Measurements from ENCODE around the gene STUM.

The STUM gene

DNA sequence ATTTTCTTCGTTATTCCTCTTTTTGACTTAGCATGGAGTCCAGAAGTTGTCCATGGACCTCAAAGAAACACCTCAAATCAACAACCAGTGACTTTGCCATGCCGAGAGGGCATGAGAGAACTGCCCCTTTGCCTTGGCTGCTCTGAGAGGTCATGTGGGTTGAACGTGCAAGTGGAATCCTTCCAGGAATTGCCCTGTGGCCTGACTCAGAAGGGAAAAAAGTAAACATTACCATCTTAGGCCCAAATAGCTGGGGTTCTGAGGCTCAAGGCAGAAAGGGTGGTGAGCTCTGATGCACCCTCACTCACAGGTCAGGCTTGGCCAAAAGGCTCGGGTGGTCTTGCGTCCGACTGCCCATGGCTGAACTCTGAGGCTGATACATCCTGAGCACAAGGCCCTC, 15.1 kb downstream of the STUM start:
- no peak for DNase-seq (ENCODE audit: low read depth)

- DNase-seq (ENCODE audit: low read depth): no peak
These were observed 16.9 kb downstream of the STUM start for GRCh38 chr1:226565476-226565875.

DNA sequence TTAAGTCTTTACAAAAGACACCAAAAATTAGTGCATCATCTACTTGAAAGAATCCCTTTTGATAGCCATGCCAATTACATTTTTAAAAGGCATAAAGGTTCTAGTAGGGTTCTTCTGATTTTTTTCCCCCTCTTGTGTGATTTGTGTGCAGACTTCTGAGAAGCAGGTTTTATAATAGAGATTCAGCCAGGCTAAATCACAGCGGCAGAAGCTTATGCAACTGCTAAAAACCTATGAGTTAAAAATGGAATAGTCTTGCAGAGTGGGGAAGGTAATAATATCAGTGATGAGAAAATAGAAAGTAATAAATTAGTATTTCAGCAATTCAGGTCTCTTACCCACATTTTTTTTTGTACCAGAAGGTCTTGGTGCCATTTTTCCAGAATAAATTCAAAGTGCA, 17.7 kb downstream of the STUM start:
- no peak for DNase-seq (ENCODE audit: low read depth)

GRCh38 chr1:226566760-226567159, 18.2 kb downstream of the STUM start:
- no peak for DNase-seq (ENCODE audit: low read depth)

DNA sequence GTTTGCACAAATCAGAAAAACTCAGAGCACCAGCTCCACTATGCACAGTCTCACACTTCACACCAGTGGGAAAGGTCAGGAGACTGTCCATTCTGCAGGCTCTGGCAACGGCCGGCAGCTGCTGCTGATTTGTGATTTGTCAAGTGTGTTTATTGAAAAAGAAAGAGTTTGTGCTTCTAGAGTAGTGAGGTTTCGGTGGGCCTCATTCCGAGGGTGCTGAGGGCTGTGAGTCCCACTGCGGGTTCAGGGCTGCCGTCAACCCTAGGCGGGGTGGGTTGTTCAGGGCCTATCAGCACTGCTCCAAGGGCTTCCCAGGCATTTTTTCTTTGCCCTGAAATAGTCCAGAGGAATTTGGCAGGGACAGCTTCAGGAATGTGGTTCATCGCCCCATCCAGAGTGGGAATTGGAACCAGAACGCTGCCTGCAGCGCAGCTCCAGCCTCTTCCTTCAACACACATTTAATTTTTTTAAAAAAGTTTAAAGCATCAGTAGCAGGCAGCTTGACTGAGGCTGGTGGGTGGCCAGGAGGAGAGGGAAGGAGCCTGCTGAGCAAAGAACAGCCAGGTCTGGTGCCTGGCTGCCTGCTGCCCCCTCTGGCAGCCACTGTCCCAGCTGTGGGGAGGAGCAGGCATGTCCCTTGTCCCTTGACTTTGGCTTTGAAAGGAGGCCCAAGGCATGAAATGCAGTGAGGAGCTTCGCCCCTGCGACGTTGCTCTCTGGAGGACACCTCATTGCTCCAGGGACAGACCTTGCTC, 19.7 kb downstream of the STUM start:
- no peak for DNase-seq (ENCODE audit: low read depth)

DNA sequence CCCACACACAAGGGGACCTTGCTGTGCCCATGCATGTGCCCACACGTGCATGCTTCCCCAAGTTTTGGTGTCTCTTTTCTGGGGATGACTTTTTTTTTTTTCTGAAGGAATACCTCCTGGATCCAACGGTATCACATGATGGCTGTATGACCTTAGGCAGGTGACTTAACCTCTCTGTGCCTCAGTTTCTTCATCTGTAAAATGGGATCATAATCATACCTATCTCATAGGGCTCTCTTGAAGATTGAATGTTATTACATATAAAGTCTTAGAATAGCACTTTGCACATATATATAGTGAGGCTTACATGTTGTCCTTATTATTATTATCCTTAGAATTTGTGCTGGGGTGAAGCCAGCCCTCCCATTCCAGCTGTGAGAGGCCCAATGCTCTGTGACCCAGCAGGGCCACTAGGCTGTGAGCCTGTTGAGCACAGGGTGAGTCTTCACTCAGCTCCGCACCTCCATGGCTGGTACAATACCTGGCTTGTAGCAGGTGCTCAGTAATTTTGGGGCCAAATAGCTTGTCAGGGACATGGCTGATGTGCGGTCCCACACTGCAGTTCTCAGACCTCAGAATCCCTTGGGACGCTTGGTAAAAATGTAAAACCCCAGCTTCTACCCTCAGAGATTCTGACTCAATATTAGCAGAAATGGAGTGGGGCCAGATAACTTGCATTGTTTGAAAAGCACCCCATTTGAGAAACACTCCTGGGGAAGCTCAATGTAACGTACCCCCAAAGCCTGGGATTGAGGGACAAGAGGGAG, 20.6 kb downstream of the STUM start:
- no peak for DNase-seq (ENCODE audit: low read depth)

- no peak for DNase-seq (ENCODE audit: low read depth)
These were observed 21.4 kb downstream of the STUM start for GRCh38 chr1:226569879-226570547.

GRCh38 chr1:226571893-226572292, 23.3 kb downstream of the STUM start:
- DNase-seq (ENCODE audit: low read depth): no peak

DNA sequence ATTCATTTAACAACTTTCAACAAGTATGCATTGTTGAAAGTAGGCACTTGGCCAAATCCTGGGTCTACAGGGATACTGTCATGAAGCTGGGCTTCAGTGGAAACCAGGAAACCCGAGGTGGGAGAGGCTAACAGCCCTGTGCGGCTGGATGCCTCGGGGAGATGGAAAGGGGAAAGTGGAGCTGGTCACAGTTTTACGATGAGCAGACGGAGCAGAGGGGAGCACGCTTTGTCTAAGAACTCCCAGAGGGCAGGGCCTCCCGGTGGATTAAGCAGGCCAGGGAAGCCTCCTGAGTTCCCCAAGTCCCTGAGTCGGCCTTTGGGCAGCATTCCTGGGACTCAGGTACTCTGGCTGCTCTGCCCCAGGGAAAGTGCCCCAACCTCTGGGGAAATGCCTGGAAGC, 23.8 kb downstream of the STUM start:
- no peak for DNase-seq (ENCODE audit: low read depth)

- DNase-seq (ENCODE audit: low read depth): no peak
These were observed 25.5 kb downstream of the STUM start for GRCh38 chr1:226574044-226574443.

GRCh38 chr1:226574591-226575435, 26.2 kb downstream of the STUM start:
- no peak for DNase-seq (ENCODE audit: low read depth)

DNA sequence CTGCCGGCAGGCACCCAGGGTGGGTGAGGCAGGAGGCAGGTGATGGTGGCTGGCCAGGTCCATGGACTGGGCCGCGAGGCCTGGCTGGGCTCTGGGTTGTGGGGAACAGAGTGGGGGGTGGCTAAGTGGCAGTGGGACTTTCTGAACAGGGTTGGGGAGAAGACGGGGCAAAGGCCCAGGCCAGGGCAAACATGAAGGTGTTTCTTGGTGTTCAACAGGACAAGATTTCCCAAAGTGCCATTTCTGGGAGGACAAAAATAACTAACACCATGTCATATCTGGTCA, 26.8 kb downstream of the STUM start:
- DNase-seq (ENCODE audit: low read depth): no peak

DNA sequence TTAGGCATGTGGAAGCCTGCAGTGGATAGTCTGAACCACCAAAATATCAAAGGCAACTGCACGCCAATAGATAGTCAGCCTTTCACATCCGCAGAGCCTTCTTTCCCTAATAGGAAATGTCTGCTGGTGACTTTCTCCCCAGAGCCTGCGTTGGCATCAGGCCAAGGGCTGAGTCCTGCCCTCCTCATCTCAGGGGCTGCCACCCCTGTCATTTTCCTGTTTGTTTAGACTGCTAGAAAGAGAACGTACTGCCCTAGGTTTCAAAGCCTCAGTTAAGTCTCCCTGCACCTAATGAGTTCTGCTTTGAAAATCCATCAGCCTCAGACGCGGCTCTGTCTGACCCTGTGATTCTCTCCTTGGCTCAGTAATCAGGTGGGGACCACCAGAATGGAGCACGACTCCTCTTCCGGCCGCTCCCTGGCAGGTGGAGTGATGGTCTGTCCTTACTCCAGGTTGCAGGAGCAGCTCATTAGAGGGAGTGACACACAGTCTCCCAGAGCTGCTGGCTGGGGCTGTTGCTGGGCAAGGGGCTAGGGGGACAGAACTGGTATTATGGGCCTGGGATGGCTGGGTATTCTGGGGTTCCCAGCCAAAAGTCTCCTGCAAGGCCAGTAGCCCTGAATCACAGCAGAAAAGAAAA, 27.3 kb downstream of the STUM start:
- no peak for DNase-seq (ENCODE audit: low read depth)

GRCh38 chr1:226576601-226577000, 28.0 kb downstream of the STUM start:
- DNase-seq (ENCODE audit: low read depth): no peak

DNA sequence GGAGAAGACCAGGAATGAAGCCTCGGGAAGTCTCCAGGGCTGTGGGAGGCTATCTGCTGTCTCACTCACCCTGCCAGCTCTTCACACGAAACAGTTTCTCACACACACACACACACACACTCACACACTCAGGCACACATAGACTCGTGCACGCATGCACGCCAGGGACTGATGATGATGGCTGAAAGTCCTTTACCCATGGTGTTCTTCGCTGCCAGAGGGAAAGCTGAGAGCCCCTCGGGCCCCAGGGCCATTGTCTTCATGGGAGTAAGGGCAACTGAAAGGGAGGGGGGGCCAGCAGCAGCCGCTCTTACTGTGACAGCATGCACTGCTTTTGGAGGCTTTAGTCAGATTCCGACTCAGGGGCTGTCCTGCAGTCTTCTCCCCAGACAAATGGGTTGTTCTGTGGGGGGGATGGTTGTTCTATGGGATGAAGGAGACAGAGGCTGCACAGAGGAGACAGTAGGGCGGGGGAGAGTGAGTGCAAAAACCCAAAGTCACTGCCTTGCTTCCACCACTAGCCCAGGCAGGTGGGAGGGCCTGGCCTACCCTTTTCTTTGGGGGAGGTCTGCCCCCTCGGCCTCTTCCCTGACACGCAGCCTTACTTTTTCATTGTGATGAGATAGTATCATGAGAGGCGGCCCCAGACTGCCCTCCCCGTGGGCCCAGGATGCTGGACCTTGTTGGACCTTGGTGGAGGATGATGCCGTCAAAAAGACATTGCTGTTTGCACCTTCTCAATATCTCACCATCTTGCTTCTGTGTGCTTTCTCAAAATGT, 29.0 kb downstream of the STUM start:
- no peak for DNase-seq (ENCODE audit: low read depth)

- DNase-seq (ENCODE audit: low read depth): no peak
These were observed 30.5 kb downstream of the STUM start for GRCh38 chr1:226578946-226579578.

DNA sequence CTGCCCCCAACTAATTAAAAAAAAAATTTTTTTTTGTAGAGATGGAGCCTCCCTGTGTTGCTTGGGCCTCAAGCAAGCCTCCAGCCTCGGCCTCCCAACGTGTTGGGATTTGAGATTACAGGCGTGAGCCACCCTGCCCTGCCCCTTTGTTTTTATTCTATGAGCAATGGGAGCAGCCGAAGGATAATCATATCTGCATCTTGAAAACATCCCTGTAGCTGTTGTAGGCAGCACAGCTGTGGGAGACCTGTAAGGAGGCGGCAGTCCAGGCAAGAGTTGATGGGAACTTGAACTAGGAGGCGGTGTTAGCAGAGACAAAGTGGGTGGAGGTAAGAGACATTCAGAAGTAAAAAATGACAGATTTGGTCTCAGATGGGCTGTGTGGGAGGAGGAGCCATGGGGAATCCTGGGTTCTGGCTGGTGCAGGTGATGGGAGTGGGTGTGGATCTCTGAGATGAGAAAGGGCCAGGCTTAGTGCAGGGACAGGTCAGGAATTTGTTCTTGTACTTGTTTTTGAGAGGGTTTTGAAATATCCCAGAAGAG, 31.3 kb downstream of the STUM start:
- DNase-seq (ENCODE audit: low read depth): no peak

- no peak for DNase-seq (ENCODE audit: low read depth)
These were observed 32.2 kb downstream of the STUM start for GRCh38 chr1:226580625-226581270.

DNA sequence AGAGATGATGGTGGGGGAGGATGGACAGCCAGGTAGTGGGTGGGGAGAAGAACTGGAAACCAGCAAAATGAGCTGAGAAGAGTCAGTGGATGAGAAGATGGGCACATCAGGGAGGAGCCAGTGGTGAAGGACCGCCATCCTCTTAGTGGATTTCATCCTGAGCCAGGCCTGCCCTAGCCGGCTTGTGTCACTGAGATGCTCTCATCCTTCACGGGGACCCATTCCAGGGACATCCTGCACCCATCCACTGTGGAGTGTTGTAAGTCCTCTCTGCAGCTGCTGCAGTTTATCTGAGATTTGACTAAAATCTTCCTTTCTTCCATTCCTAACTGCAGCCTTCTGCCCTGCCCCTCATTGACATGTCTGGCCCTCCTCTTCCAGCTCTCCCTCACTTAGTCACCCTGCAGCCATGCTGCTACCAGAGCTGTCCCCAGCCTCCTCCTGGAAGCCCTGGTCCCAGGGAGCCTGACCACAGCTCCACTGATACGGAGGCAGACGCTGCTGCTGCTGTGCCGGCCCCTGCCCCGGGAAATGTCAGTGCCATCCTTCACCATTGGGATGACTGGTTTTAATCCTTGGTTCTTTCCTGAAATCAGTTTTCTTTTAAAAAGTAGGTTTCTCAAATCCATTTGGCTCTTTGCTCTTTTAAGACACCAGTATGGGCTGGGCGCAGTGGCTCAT, 33.2 kb downstream of the STUM start:
- no peak for DNase-seq (ENCODE audit: low read depth)

Data from stimulated activated CD8-positive, alpha-beta memory T cell treated with anti-CD3 and anti-CD28 coated beads, Interleukin-12 subunit alpha, Interleukin-12 subunit beta, amount 100 ng/mL, for 4 hours (primary cell).